Measurements from ENCODE around the gene USP36.

DNA sequence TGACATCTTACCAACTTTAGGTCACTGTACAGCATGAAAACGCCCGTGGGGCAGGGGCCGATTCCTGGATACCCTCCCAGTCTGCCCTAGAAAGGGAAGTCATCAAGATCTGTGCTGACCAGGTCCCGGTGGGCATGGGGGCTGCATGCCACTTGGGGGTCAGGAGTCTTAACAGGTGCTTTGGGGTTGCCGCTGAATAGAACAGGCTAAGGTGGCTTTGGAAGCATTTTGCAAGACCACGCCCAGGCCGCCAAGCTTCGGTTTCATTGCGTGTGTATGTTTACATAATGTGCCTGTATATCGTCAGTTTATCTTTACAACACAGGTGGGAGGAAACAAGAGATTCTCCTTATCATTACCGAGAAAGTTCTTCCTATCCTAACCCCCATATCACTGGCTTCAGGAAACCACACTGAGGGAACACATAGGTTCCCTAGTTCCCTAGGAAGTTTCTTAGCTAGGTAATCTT, 13.3 kb upstream of the USP36 start:
- no peak for TF ChIP-seq POLR2A (IDR thresholded peaks at IDR 0.05; ENCODE audit: low read length)
- TF ChIP-seq GATA1 (IDR thresholded peaks at IDR 0.05; ENCODE audit: low read depth, low read length), result no peak

All from erythroblast (primary cell).